GM21515 (cell line): Measurements from ENCODE around the gene DMBT1.

Experiments used
- ATAC-seq: cut with Tn5 transposase; IDR thresholded peaks from one replicate; pipeline ENCODE4 v1.9.1; 2021; ENCODE audit not compliant: unreplicated experiment

DMBT1 gene

DNA sequence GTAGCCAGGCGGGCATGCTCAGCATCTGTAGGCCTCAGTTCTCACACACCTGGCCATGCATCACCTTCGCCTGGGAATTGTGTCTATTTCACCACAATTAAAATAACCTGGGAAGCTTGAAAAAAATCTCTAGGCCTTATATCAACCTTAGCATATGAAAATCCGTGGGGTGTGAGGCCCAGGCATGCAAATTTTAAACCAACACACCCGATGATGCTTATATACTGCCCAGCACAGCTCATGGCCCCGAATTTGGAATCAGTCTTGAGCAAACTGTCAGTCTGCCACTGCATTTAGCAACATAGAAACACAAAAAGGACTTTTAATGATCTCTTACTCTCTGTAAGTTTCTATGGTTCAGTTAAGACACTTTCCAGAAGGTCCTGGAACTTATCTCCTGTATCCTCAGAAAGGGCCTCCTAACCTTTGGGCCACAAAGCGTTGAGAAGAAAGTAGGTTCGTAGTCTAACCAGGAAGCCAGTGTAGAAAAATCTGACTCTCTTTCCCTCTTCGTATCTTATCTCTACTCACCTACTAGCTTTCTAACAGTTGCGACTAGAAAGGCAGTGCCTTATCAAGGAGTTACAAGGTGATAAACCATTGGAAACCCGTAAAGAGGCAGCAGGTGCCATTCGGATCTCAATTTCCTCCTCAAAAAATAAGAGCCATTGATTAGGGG is 12.0 kb upstream of the DMBT1 start:
- ATAC-seq = no peak

GRCh38 chr10:122549636-122550035 is 10.9 kb upstream of the DMBT1 start:
- no peak for ATAC-seq

- ATAC-seq = no peak
These were observed 10.1 kb upstream of the DMBT1 start for GRCh38 chr10:122550427-122550826.

DNA sequence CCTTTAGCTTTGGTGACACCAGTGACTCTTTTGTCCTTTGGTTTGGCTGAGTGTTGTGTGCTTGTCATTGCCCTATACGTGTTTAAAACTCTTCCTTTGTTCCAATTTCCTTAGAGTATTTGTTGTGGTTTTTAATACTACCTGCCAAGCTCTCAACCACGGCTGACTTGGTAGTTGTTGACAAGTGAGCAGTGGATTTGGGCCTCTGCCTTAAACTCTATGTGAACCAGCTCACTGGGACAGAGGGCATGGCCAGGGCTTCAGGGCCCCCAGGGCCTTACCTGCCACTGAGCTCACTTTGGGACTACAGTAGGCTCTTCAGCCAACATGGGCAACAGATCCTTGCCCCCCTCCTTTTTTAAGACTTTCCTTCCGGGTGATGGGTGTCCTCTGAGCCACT is 9.6 kb upstream of the DMBT1 start:
- ATAC-seq = no peak

GRCh38 chr10:122551450-122551849 is 9.1 kb upstream of the DMBT1 start:
- ATAC-seq = no peak

DNA sequence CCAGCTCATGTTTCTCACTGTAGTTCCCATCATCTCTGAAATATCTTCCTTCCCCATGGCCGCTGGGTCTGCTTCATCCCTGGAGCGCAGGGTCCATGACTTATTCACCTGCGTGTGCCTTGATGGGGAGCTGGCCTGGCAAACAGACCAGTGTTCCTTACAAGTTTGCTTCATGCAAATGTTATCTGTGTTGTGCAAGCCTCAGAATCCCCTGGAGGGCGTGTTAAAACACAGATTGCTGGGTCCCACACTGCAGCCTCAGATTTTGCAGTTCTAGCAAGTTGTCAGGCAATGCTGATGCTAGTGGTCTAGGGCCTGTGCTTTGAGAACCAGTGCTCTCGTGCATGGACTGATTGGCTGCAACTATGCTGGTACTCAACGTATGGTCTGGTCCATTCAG is 7.2 kb upstream of the DMBT1 start:
- no peak for ATAC-seq

- no peak for ATAC-seq
These were observed 6.2 kb upstream of the DMBT1 start for GRCh38 chr10:122554131-122555036.

- no peak for ATAC-seq
These were observed 5.1 kb upstream of the DMBT1 start for GRCh38 chr10:122555442-122555841.

DNA sequence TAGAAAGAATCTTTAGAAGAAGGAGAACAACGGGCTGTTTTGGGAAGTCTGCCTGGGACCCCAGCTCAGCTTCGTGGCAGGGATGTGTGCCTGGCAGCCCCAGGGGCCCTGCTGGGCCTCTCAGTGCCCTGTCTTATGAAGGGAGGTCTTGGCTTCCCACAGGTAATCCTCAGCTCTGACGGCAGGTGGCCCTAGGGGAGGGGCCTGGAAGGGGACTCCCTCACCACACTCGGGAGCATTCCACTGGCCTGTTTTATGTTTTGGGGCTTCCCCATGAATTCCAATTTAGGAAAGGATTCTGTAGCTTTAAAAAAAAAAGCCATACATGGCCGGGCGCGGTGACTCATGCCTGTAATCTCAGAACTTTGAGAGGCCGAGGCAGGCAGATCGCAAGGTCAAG is 3.0 kb upstream of the DMBT1 start:
- no peak for ATAC-seq

- no peak for ATAC-seq
These were observed 2.1 kb upstream of the DMBT1 start for GRCh38 chr10:122558452-122558851.

DNA sequence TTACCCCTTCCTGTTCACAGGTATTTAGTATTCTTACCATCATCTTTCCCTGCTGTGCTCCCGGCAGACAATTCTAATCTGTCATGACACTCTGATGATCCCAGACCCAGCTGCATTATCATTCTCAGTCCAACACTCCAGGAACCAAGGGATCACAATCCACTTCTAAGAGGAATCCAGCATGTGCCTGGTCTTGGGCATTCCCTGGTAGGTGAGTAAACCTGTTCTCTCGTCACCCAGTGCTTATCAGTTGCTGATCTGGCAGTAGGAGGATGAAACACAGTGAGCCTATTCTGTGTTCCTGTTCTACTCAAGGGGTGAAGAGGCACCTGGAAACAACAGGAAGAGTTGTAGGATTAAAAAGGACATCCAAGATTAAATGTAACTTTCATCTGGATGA is 1.3 kb upstream of the DMBT1 start:
- ATAC-seq = no peak

DNA sequence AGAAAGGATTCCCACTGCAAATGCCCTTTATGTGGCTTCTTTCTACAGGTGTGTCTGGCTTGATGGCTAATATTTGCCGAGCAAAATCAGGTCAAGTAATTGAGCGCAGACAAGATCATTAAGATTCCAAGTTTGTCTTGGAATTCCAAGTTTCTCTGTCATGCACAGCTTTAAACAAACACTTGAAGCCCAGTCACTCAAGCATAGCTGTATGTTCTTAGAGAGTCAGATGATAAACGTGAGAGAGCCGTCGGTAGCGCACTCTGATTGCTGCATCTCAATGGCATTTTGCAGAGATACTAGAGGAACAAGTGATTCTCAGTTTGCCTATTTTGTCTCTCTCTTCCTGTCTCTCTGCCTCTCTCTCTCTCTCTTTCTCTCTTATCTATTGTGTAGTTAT is 658 bp downstream of the DMBT1 start:
- ATAC-seq = no peak

GRCh38 chr10:122561792-122562191 is 1.2 kb downstream of the DMBT1 start:
- ATAC-seq = no peak

- no peak for ATAC-seq
These were observed 4.4 kb downstream of the DMBT1 start for GRCh38 chr10:122564980-122565379.

- ATAC-seq = no peak
These were observed 5.2 kb downstream of the DMBT1 start for GRCh38 chr10:122565766-122566206.

DNA sequence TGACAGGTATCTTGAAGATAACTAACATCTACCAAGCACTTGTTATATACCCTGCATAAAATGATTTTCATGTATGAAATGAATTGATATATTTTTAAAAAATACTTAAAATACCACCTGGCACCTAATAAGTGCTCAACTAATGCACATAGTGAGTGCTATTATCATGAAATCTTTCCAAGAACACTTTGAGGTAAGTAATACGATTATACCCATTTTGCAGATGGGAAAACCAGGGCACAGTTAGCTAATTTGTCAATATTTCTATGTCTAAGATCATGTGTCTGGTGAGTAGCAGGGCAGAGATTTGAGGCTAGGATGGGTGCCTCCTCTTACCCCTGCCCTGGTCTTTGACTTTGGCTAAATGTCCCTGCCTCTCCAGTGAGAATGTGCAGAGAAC is 6.1 kb downstream of the DMBT1 start:
- ATAC-seq = no peak

DNA sequence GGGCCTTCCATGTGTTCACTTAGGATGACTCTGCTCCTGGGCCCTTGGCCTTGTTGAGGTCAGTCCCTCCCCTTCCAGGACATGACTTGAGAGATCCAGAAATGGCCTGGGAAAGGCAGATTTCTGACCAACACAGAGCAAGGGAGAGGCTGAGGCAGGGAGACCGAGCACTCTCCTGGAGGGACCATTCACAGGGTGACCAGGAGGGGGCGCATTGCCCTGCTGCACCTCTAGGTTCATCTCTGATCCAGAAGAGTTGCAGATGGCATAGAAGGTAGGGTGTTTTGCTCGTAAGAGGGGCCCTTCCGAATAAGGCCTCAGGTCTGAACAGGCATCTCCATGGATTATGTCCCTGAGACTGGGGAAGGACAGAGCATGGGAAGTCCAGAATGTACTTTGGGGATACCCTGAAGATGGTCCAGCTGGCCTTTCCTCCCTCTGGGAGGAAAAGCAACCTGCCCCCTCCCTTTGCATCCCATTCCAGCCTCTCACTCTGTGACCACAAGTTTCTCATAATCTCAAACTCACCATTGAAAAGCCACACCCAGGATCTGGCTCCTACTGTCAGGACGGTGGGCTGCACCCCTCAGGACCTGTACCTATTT is 6.6 kb downstream of the DMBT1 start:
- ATAC-seq = no peak

DNA sequence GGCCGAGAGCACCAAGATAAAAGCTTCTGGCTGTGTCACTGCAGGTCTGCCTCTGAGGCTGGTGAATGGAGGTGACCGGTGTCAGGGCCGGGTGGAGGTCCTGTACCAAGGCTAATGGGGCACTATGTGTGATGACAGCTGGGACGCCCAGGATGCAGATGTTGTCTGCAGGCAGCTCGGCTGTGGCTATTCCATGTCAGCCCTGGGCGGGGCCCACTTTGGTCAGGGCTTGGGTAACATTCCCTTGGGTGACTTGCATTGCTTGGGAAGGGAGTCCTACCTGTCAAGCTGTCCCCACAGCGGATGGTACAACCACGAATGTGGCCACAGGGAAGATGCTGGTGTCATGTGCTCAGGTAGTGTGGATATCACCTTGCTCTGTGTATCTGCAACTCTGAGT is 8.0 kb downstream of the DMBT1 start:
- no peak for ATAC-seq

- no peak for ATAC-seq
These were observed 10.4 kb downstream of the DMBT1 start for GRCh38 chr10:122570920-122571319.

DNA sequence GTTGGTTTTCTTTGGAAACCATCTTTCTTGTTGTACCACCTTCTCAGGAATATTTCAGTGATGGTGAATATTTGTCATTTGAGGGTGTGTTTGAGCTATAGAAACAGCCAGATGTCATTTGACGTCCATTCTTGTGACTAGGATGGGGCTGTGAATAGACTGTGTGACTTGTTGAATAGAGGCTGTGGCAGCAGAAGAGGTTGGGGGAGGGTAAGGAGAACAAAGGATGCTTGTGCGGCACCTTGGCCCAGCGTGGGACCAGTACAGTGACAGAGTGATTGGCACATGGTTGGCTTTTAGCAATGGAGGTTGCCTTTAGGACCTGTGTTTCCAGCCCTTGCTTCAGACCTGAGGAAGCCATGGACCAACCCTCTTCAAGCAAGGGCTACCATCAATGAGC is 11.3 kb downstream of the DMBT1 start:
- ATAC-seq = no peak

DNA sequence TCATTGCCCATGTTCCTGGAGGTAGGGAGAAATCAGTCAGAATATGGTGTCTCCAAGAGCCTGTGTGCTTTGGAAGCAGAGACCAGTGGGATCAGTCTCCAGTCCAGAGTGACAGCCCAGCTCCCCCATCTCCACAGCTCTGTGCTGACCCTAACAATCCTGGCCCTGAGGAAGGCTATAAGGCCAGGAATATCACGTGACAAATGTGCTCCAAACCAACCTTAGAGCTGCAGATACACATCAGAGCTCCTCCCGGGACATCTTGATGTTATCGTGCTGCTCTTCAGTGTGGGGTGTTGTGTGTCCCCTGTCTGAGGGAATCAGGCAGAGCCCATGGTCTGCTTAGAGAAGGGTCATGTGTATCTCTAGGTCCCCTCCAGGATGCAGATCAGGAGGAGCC is 15.2 kb downstream of the DMBT1 start:
- ATAC-seq = no peak

- ATAC-seq = no peak
These were observed 15.7 kb downstream of the DMBT1 start for GRCh38 chr10:122576291-122576690.
